Left ventricle myocardium inferior (tissue), 1 donor: Measurements from ENCODE around the gene PILRA. TPM values are rescaled to one million over a fixed set of nuclear protein-coding genes. Genes with fewer than 3 reads are reported as not detected.
"Not testable (repeated sequence)": the region's sequence is repeated elsewhere in the genome, so short reads cannot be mapped to it uniquely, and the experiment has no call there.

Source experiments
- DNase-seq: peaks from one replicate; pipeline ENCODE4 v3.0.0-alpha.2; 2020
- H3K27ac ChIP-seq: fragments of 200-600 bp; replicated peaks from 2 replicates; pipeline ENCODE4 v1.8.0; 2021
- H3K27me3 ChIP-seq: fragments of 200-600 bp; 2 replicates; pipeline ENCODE4 v1.8.0; 2021; ENCODE audit warnings: low read depth
- H3K36me3 ChIP-seq: fragments of 200-600 bp; 2 replicates; pipeline ENCODE4 v1.8.0; 2021
- H3K4me1 ChIP-seq: fragments of 200-600 bp; 2 replicates; pipeline ENCODE4 v1.8.0; 2021
- H3K4me3 ChIP-seq: fragments of 200-600 bp; 2 replicates; pipeline ENCODE4 v1.8.0; 2021; ENCODE audit warnings: mild to moderate bottlenecking, moderate library complexity
- H3K9me3 ChIP-seq: fragments of 200-600 bp; replicated peaks from 2 replicates; pipeline ENCODE4 v1.8.0; 2021
- intact Hi-C: fragments of 100-400 bp; cut with micrococcal nuclease; formaldehyde crosslinking; loops from one replicate; pipeline ENCODE4 v1.11.0; 2022
- total RNA-seq: library from RNA; stranded (reverse); fragmentation: NEBNext Ultra II Directional; extraction: Animal tissue kit (Norgen Biotek cat#: 25700); gene quantifications from one replicate; pipeline ENCODE4 v1.2.1, GENCODE V29; 2021
- TF ChIP-seq, protein P1 (sequence below): fragments of 200-600 bp; IDR thresholded peaks from 2 replicates; pipeline ENCODE4 v1.8.0; 2021; ENCODE audit warnings: antibody characterized with exemption, mild to moderate bottlenecking, borderline replicate concordance
- donor health status: DM: no; HTN: yes; CAD: no; lungs with severe emphysema.

Gene PILRA
- total RNA-seq, 1 donor from 2014 or later = 2.0 TPM

DNA sequence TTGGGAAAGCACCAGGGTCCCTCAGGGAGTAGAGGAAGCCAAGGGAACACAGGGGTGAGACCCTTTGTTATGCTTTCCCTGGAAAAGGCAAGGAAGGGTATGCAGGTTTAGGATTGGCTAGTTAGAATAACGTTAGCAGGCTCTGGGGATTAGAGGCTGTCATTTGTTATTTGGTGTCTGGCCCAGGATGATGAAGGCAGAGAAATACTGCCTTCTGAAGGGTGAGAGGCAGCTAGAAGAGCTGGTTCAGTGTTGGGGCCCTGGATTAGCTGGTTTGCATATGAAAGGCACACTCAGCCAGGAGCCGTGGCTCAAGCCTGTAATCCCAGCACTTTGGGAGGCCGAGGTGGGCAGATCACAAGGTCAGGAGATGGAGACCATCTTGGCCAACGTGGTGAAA is 3.0 kb upstream of the PILRA start:
- TF ChIP-seq, protein P1, sequence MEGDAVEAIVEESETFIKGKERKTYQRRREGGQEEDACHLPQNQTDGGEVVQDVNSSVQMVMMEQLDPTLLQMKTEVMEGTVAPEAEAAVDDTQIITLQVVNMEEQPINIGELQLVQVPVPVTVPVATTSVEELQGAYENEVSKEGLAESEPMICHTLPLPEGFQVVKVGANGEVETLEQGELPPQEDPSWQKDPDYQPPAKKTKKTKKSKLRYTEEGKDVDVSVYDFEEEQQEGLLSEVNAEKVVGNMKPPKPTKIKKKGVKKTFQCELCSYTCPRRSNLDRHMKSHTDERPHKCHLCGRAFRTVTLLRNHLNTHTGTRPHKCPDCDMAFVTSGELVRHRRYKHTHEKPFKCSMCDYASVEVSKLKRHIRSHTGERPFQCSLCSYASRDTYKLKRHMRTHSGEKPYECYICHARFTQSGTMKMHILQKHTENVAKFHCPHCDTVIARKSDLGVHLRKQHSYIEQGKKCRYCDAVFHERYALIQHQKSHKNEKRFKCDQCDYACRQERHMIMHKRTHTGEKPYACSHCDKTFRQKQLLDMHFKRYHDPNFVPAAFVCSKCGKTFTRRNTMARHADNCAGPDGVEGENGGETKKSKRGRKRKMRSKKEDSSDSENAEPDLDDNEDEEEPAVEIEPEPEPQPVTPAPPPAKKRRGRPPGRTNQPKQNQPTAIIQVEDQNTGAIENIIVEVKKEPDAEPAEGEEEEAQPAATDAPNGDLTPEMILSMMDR = no peak
- H3K36me3 ChIP-seq = peaks cover 19% of the 10 kb centered on the region
- no peak for DNase-seq
- H3K4me3 ChIP-seq = no peak overlapping the region
- H3K27ac ChIP-seq = peak overlapping the region; percentile 6
- intact Hi-C loops = no loop called here
- no peaks in the 10 kb centered on the region for H3K27me3 ChIP-seq
- peaks cover 8% of the 10 kb centered on the region for H3K4me1 ChIP-seq
- no peaks in the 10 kb centered on the region for H3K9me3 ChIP-seq

DNA sequence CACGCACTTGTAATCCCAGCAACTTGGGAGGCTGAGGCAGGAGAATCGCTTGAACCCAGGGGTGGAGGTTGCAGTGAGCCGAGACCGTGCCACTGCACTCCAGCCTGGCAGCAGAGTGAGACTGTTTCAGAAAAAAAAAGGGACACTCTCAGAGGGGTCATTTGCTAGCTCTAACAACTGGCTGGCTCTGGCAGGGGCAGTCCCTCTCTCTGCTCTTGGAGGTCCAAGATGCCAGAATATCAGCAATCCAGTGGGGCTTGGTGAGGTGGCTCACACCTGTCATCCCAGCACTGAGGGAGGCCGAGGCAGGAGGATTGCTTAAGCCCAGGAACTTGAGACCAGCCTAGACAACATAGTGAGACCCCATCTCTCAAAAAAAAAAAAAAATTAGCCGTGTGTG is 2.5 kb upstream of the PILRA start:
- intact Hi-C loops = no loop called here
- H3K27me3 ChIP-seq = no peaks in the 10 kb centered on the region
- peaks cover 19% of the 10 kb centered on the region for H3K36me3 ChIP-seq
- H3K4me1 ChIP-seq = peaks cover 8% of the 10 kb centered on the region
- H3K27ac ChIP-seq = no peak overlapping the region
- no peak overlapping the region for H3K4me3 ChIP-seq
- TF ChIP-seq, protein P1 = no peak
- H3K9me3 ChIP-seq = no peaks in the 10 kb centered on the region
- no peak for DNase-seq

GRCh38 chr7:100371561-100372171 is 1.6 kb upstream of the PILRA start:
- no peaks in the 10 kb centered on the region for H3K27me3 ChIP-seq
- no peak for DNase-seq
- intact Hi-C loops = no loop called here
- H3K36me3 ChIP-seq = peaks cover 19% of the 10 kb centered on the region
- no peak overlapping the region for H3K4me3 ChIP-seq
- peaks cover 8% of the 10 kb centered on the region for H3K4me1 ChIP-seq
- TF ChIP-seq, protein P1 = no peak
- peak overlapping the region; percentile 59 for H3K27ac ChIP-seq
- H3K9me3 ChIP-seq = no peaks in the 10 kb centered on the region

- intact Hi-C loops = no loop called here
- Histone ChIP-seq H3K27me3 (no peaks in the 10 kb centered on the region), H3K27ac (peak overlapping the region; percentile 59), H3K9me3 (no peaks in the 10 kb centered on the region), H3K4me3 (no peak overlapping the region), H3K4me1 (peaks cover 8% of the 10 kb centered on the region), H3K36me3 (peaks cover 16% of the 10 kb centered on the region)
- TF ChIP-seq, protein P1 = no peak
- DNase-seq = no peak
Measured at GRCh38 chr7:100372256-100372655, 1.0 kb upstream of the PILRA start.

- Histone ChIP-seq H3K27me3 (no peaks in the 10 kb centered on the region), H3K9me3 (no peaks in the 10 kb centered on the region), H3K36me3 (peaks cover 12% of the 10 kb centered on the region), H3K27ac (peak overlapping the region; percentile 59), H3K4me1 (peaks cover 8% of the 10 kb centered on the region), H3K4me3 (no peak overlapping the region)
- intact Hi-C loops = no loop called here
- no peak for DNase-seq
- TF ChIP-seq, protein P1 = no peak
Measured at GRCh38 chr7:100372694-100373093, 593 bp upstream of the PILRA start.

- H3K27ac ChIP-seq, H3K36me3 ChIP-seq, H3K9me3 ChIP-seq, intact Hi-C loops, H3K27me3 ChIP-seq, H3K4me1 ChIP-seq, DNase-seq: not testable (repeated sequence)
- peak overlapping the region; percentile 34 for H3K4me3 ChIP-seq
Measured at GRCh38 chr7:100373870-100374598, 747 bp downstream of the PILRA start.
